Small intestine (tissue), 7 donors: Measurements from ENCODE around the gene MYO18A. TPM values are rescaled to one million over a fixed set of nuclear protein-coding genes. Genes with fewer than 3 reads are reported as not detected.
"Not testable (repeated sequence)": the region's sequence is repeated elsewhere in the genome, so short reads cannot be mapped to it uniquely, and the experiment has no call there.

Experiments
- DNase-seq, 2 donors: peaks; one replicate each; pipeline versions ENCODE4 v3.0.0 to v3.0.0-alpha.2; 2013
- FAIRE-seq: peaks from 2 replicates; lab custom pipeline; 2012; peaks lifted over from hg19 to GRCh38; lab: Jason Lieb, UNC
- H3K27ac ChIP-seq, 3 donors: one replicate each; pipeline ENCODE4 v1.5.1; 2013; ENCODE audit warnings: low read length in 2 of 3, mild to moderate bottlenecking in 2 of 3, control low read depth in 1 of 3, inconsistent platforms in 1 of 3, low read depth in 1 of 3, moderate library complexity in 1 of 3
- H3K27me3 ChIP-seq, 3 donors: one replicate each; pipeline ENCODE4 v1.6.1; 2013; ENCODE audit warnings: low read length in 3 of 3, inconsistent platforms in 1 of 3; ENCODE audit not compliant: control insufficient read depth in 3 of 3, insufficient read depth in 3 of 3
- H3K36me3 ChIP-seq, 3 donors: one replicate each; pipeline ENCODE4 v1.6.1; 2013; ENCODE audit warnings: low read length in 3 of 3, inconsistent platforms in 1 of 3, low read depth in 1 of 3, mild to moderate bottlenecking in 1 of 3, moderate library complexity in 1 of 3; ENCODE audit not compliant: control insufficient read depth in 3 of 3, insufficient read depth in 2 of 3
- H3K4me1 ChIP-seq, 3 donors: one replicate each; pipeline ENCODE4 v1.6.1; 2013; ENCODE audit warnings: low read length in 2 of 3, inconsistent platforms in 1 of 3, low read depth in 1 of 3, mild to moderate bottlenecking in 1 of 3, moderate library complexity in 1 of 3; ENCODE audit not compliant: control insufficient read depth in 3 of 3, insufficient read depth in 2 of 3
- H3K4me3 ChIP-seq, 3 donors: one replicate each; pipeline ENCODE4 v1.5.1; 2013; ENCODE audit warnings: low read length in 3 of 3, control low read depth in 1 of 3, inconsistent platforms in 1 of 3, low read depth in 1 of 3, mild to moderate bottlenecking in 1 of 3, moderate library complexity in 1 of 3
- H3K9me3 ChIP-seq, 2 donors: one replicate each; pipeline ENCODE4 v1.6.1; 2013; ENCODE audit warnings: low read depth in 1 of 2, low read length in 1 of 2; ENCODE audit not compliant: control insufficient read depth in 2 of 2, insufficient read depth in 1 of 2
- WGBS, 3 donors: extraction: QIAGEN DNeasy Blood & Tissue Kit; methylation state at CpG; one replicate each; pipeline ENCODE4 v1.1.7; 2013; 5-methylcytosine and 5-hydroxymethylcytosine counted together
- polyA plus RNA-seq, 4 donors: library from polyadenylated mRNA; stranded (reverse) in 3 of 4; unstranded in 1 of 4; fragments of 200-250 nt in 3 of 4; fragments of 120-200 nt in 1 of 4; gene quantifications; one replicate each; pipeline versions ENCODE4 v1.2.1 to v1.2.3, GENCODE V29; 2013
- donor health status: healthy with polysubstance abuse.
- donor health status: control.
- donor health status: control.
- donor health status: Bipolar disorder and iron deficiency.
- donor health status: healthy.

Gene MYO18A
- polyA plus RNA-seq, 4 donors = 42.9 to 66.9 (median 55.4) TPM

- no peak overlapping the region for H3K27ac ChIP-seq
- H3K36me3 ChIP-seq = peaks cover 22 to 97% (median 34%) of the 10 kb centered on the region in 3 donors
- H3K4me3 ChIP-seq = no peak overlapping the region
- no peaks in the 10 kb centered on the region for H3K4me1 ChIP-seq
- no peaks in the 10 kb centered on the region for H3K27me3 ChIP-seq
- 83 to 94% (median 90%) methylated on average over 4 of the region's 4 CpGs for WGBS, 3 donors
- FAIRE-seq (no peak), DNase-seq (no peak)
- H3K9me3 ChIP-seq = no peaks in the 10 kb centered on the region
Measured at GRCh38 chr17:29090108-29090507, 90.1 kb downstream of the MYO18A start.

- Histone ChIP-seq H3K36me3 (peaks cover 23 to 97% (median 33%) of the 10 kb centered on the region in 3 donors), H3K4me3 (no peak overlapping the region), H3K9me3 (no peaks in the 10 kb centered on the region), H3K27me3 (no peaks in the 10 kb centered on the region), H3K27ac (no peak overlapping the region), H3K4me1 (no peaks in the 10 kb centered on the region)
- 83 to 91% (median 89%) methylated on average over 20 of the region's 20 CpGs for whole genome bisulfite sequencing, 3 donors
- DNase-seq = no peak
- FAIRE-seq = no peak
Measured at GRCh38 chr17:29089601-29090044, 90.6 kb downstream of the MYO18A start.

GRCh38 chr17:29088782-29089181, 91.4 kb downstream of the MYO18A start:
- H3K36me3 ChIP-seq = peaks cover 20 to 97% (median 35%) of the 10 kb centered on the region in 3 donors
- not testable (repeated sequence) for H3K4me1 ChIP-seq, H3K4me3 ChIP-seq, DNase-seq, FAIRE-seq, H3K9me3 ChIP-seq, H3K27me3 ChIP-seq, H3K27ac ChIP-seq
- 94 to 95% (median 95%) methylated on average over 3 of the region's 3 CpGs for whole genome bisulfite sequencing, 3 donors

GRCh38 chr17:29086628-29087332, 93.4 kb downstream of the MYO18A start:
- Histone ChIP-seq H3K36me3 (peaks cover 14 to 95% (median 39%) of the 10 kb centered on the region in 3 donors), H3K4me3 (no peak overlapping the region), H3K9me3 (no peaks in the 10 kb centered on the region), H3K27me3 (no peaks in the 10 kb centered on the region), H3K4me1 (no peaks in the 10 kb centered on the region), H3K27ac (no peak overlapping the region)
- 92 to 96% (median 95%) methylated on average over 19 of the region's 19 CpGs for WGBS, 3 donors
- no peak for DNase-seq
- FAIRE-seq = no peak

- Histone ChIP-seq H3K27me3 (no peaks in the 10 kb centered on the region), H3K27ac (no peak overlapping the region), H3K4me3 (no peak overlapping the region), H3K36me3 (peaks cover 17 to 92% (median 39%) of the 10 kb centered on the region in 3 donors), H3K4me1 (no peaks in the 10 kb centered on the region), H3K9me3 (no peaks in the 10 kb centered on the region)
- WGBS, 3 donors = 89 to 95% (median 91%) methylated on average over 12 of the region's 12 CpGs
- FAIRE-seq = no peak
- no peak for DNase-seq
Measured at GRCh38 chr17:29085223-29085622, 95.0 kb downstream of the MYO18A start.

- no peak overlapping the region for H3K27ac ChIP-seq
- no peak for FAIRE-seq
- no peaks in the 10 kb centered on the region for H3K9me3 ChIP-seq
- no peaks in the 10 kb centered on the region for H3K27me3 ChIP-seq
- H3K36me3 ChIP-seq = peaks cover 18 to 92% (median 40%) of the 10 kb centered on the region in 3 donors
- DNase-seq = peak in 1 of 2 donors; percentile 16
- H3K4me3 ChIP-seq = no peak overlapping the region
- no peaks in the 10 kb centered on the region for H3K4me1 ChIP-seq
- 80 to 89% (median 86%) methylated on average over 21 of the region's 21 CpGs for whole genome bisulfite sequencing, 3 donors
Measured at GRCh38 chr17:29084541-29085146, 95.6 kb downstream of the MYO18A start.

- Histone ChIP-seq H3K9me3 (no peaks in the 10 kb centered on the region), H3K36me3 (peaks cover 13 to 88% (median 29%) of the 10 kb centered on the region in 3 donors), H3K4me3 (no peak overlapping the region), H3K4me1 (no peaks in the 10 kb centered on the region), H3K27ac (no peak overlapping the region), H3K27me3 (no peaks in the 10 kb centered on the region)
- WGBS, 3 donors = 90 to 92% (median 90%) methylated on average over 14 of the region's 14 CpGs
- DNase-seq (no peak), FAIRE-seq (no peak)
Measured at GRCh38 chr17:29080965-29081364, 99.2 kb downstream of the MYO18A start.

- no peaks in the 10 kb centered on the region for H3K27me3 ChIP-seq
- no peaks in the 10 kb centered on the region for H3K4me1 ChIP-seq
- peaks cover 13 to 86% (median 28%) of the 10 kb centered on the region in 3 donors for H3K36me3 ChIP-seq
- 95 to 97% (median 97%) methylated on average over 17 to 33 of the region's 33 CpGs for WGBS, 3 donors
- DNase-seq = no peak
- FAIRE-seq = no peak
- H3K9me3 ChIP-seq = no peaks in the 10 kb centered on the region
- H3K27ac ChIP-seq = no peak overlapping the region
- no peak overlapping the region for H3K4me3 ChIP-seq
Measured at GRCh38 chr17:29080323-29080722, 99.9 kb downstream of the MYO18A start.
